Umbilical cord (tissue), 2 donors: ENCODE results near the gene LY6G6C. TPM values are rescaled to one million over a fixed set of nuclear protein-coding genes. Genes with fewer than 3 reads are reported as not detected.

Experiments used
- DNase-seq: peaks from one replicate; pipeline ENCODE4 v3.0.0-alpha.2; 2015; ENCODE audit warnings: low spot score
- total RNA-seq: library from RNA; depleted of rRNA; stranded (reverse); fragments of >200 nt; gene quantifications from one replicate; pipeline ENCODE4 v1.2.3, GENCODE V29; 2014; ENCODE audit warnings: low replicate concordance; ENCODE audit not compliant: insufficient read depth

The LY6G6C gene
- total RNA-seq = 3.1 TPM

- DNase-seq = no peak
Measured at GRCh38 chr6:31721351-31722020, at the start of gene LY6G6C. TSS of gene LY6G6C (minus strand) at chr6:31721746. CDS start at chr6:31721679, 67 bp downstream.

GRCh38 chr6:31770860-31771259 lies 49.3 kb upstream of the LY6G6C start:
- DNase-seq = no peak

DNA sequence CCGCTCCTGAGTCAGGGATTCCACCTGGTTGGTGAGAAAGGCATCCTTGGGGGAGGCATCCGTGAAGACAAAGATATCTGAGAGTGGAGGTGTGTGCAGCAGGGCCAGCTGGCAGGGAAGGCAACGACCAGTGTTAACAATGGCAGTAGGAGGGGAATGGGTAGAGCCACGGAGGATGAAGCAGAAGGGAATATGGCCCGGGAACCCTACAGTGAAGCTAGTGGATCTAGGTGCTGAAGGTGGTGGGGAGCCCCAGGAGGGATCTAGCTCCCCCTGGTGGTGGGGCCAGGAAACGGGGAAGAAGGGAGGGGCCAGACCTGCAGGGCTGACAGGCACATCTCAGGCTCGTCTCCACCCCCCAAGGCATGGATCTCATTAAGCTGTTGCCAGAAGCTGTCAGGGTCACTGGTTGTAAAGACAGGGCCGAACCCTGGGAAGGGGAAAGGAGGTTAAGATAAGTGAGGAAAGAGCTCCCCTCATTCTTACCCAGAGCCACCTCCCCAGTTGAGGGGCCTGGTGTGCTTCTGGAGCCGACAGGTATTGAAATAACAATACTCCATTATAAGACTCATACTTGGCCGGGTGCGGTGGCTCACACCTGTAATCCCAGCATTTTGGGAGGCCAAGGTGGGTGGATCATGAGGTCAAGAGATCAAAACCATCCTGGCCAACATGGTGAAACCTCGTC lies 48.3 kb upstream of the LY6G6C start:
- no peak for DNase-seq

DNA sequence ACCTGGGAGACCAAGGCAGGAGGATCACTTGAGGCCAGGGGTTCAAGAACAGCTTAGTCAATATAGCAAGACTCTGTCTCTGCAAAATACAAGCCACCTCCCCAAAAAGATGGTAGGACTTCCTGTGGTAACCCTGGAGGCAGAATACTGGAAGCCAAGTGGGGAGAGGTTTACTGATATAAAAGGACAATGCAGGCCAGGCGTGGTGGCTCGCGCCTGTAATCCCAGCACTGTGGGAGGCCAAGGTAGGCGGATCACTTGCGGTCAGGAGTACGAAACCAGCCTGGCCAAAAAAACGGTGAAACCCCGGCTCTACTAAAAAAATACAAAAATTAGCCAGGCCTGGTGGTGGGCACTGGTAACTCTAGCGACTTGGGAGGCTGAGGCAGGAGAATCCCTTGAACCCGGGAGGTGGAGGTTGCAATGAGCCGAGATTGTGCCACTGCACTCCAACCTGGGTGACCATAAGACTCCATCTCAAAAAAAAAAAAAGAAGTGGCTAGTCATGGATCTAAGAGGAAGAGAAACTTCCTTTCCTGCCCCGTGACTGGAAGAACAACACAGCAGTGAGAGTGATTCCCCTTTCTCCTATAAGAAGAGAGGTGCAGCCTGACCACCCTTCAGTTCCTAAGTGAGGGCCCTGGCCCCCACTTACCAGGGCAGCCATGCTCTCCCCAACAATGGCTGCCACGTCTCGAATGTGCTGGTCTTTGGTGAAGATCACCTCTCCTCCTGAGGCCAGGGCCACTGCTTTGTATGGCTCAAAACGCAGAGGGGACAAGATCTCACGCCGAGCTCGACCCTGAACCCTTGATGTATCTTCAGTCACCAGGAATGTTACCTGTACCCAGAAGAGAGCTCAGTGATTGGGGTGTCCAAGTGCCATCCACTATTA lies 47.1 kb upstream of the LY6G6C start:
- DNase-seq = no peak

DNA sequence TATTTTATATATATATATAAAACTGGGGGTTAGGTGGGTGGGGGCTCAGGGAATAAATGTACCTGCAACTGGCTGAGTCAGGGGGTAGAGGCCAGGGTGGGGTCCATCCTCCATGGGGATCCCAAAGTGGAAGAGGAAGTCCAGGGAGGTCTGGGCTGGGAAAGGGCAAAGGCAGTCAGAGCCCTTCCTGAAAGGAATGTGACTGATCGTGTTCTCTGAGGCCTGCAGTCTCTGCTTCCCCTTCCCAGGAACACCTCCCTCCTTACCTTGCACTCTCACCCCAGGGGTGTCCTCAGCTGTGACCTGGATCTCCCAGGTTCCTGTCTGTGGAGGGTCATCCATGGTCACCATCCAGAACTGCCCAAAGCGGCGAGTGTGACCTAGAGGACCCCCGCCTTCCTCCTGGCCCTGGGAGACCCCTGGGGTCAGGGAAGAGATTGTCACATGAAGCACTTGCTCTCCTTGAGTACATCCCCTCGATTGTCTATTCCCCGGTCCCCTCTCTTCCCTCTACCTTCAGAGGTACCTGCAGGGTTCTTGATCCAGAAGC lies 45.6 kb upstream of the LY6G6C start:
- no peak for DNase-seq

DNA sequence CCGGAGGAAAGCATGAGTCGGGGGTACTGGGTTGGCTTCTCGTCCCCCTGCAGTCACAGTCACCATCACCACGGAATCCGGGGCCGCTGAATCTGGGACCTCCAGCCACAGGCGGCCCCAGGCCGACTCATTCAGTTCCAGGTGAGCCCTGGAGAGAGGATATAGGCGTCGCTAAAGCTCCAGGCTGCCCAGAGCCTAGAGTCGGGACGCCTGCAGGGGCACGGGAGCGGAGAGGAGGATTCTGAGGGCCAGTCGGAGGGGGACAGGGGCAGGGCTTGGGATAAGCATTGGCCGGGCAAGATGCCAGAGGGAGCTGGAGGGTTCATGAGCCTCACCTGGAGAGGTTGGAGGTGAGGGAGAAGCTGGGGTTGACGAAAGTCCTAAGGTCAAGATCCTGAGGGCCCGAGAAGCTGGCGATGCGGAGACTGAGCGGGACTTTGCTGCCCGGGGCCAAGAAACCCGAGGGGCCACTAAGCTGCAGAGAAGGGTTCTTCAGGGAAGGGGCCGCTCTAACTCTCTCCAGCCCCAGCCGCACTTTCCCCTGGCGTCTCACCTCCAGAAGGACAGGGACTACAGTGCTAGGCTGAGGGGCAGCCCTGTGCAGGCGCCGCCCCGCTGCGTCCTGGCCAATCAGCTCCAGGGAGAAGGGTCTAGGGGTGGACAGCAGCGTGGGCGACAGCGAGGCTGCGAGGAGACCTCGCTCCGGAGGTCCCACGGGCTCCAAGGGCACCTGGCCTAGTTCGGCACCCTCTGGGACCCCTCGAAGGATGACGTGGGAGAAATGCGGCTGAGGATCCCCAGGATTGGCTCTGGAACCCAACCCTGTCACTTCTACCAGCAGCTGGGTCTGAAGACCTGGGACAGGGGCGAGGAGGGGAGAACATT lies 44.6 kb upstream of the LY6G6C start:
- DNase-seq = peak; percentile 44

DNA sequence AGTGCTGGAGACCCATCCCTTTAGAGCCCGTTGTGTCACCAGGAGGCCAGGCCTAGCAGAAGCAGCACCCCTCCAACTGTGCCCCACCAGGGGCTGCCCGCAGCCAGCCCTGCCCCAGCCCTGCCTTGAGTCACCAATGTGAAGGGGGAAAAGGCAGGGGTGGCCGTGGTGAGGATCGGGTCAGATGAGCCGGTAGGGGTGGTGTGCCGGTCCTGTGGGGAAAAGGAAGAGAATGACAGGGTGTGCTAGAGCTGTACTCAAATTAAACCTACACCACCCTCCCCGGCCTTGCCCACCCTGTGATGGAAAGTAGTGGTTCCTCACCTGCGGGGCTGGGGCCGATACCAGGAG lies 44.0 kb upstream of the LY6G6C start:
- DNase-seq = no peak

- peak; percentile 55 for DNase-seq
Measured at GRCh38 chr6:31764198-31764597, 42.7 kb upstream of the LY6G6C start.

- DNase-seq = peak; percentile 88
Measured at GRCh38 chr6:31763619-31763940, 42.0 kb upstream of the LY6G6C start.

GRCh38 chr6:31762878-31763618 lies 41.5 kb upstream of the LY6G6C start:
- peak; percentile 15 for DNase-seq

DNA sequence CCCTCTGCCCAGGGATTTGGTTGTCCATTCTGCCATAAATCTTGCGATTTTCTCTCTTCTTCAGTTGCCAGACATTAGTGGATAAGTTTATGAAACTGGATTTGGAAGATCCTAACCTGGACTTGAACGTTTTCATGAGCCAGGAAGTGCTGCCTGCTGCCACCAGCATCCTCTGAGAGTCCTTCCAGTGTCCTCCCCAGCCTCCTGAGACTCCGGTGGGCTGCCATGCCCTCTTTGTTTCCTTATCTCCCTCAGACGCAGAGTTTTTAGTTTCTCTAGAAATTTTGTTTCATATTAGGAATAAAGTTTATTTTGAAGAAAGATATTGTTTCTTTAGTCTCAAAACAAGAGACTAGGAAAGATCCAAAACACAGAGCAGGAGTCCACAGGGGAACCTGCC lies 40.8 kb upstream of the LY6G6C start, which contains the start of gene SAPCD1:
SAPCD1 (plus strand) TSS at position 301 of the 400 bp plus-strand sequence. CDS start 399 bp downstream, outside the sequence.
- DNase-seq = no peak

DNA sequence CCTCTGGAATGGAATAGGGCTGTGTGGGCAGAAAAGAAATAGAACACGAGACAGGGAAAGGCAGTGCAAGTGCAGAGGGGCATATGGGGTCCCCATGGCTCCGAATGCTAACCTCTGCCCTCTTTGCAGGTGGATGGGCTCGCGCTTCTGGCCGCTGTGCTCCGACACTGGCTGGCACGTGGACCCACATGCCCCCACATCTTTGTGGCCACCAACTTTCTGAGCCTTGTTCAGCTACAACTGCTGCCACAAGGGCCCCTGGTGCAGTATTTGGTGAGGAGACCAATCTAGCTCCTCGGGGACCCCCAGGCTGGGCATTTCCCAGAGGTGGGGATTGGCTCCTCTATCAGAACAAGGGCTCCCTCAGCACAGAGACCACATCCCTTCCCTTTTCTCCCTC lies 39.8 kb upstream of the LY6G6C start:
- no peak for DNase-seq

- no peak for DNase-seq
Measured at GRCh38 chr6:31760790-31761189, 39.2 kb upstream of the LY6G6C start.

DNA sequence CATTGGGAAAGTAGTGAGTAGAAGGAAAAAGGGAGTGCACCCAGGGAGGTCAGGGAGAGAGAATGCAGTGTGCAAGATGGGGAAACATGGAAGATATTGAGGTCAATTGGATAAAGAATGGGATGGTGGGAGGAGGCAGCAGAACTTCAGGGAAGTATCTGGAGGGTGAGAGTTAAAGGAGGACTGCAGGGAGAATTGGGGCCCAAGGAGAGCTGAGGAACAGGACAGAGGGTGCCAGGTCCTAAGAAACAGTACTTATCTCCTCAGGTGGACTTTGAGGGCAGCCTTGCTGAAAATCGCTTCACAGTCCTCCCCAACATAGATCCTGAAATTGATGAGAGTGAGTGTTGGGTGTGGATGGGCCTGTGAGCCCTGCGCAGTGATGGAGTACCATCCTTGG lies 36.7 kb upstream of the LY6G6C start:
- DNase-seq = no peak

GRCh38 chr6:31752739-31753319 lies 31.3 kb upstream of the LY6G6C start:
- DNase-seq = no peak

DNA sequence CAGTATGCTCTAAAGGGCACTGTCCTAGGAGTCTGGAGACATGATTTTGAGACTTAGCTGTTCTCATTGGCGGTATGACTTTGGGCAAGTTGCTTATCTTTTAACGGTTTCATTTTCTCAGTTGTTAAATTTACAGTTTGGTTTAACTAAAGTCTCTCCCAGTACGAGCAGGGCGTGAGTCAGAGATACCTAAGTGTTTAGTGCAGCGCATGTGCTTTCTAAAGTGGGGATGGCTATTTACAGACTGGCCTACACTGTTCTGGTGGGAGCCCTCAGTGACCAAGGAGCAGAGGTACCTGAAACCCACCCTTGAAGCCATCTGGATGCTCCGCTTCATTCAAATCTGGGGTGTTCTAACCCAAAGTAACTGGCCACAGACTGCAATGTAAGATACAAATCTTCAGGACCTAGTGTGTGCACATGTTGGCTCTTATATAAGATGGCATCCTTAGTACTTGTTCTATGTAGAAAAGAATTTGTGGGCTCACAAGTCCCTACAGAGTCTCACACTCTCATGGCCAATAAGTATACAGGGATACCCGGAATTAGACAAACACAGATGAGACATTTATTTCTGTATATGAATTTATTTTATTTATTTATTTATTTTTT lies 29.0 kb upstream of the LY6G6C start:
- DNase-seq = no peak

DNA sequence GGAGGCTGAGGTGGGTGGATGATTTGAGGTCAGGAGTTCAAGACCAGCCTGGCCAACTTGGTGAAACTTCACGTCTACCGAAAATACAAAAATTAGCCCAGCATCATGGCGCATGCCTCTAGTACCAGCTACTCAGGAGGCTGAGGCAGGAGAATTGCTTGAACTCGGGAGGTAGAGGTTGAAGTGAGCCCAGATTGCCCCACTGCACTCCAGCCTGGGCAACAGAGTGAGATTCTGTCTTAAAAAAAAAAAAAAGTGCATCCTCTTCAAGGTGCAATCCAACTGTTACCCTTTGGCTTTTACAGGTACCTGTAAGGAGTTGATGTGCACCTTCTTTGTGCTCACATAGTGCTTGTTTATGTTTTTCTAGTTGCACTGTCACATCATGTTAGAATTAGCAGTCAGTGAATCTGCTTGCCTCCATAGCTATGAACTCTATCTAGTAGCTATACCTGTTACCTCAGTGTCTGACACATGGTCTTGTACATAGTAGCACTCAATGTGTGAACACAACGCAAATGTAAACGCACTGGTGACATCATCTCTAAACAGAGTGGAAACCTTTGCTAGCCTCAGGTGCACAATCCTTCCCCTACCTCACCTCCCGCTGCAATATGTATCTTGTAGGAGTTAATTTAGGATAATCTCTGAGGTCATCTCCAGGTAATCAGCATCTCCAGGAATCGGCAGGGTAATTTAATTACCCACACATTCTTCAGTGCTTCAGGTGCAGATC lies 27.9 kb upstream of the LY6G6C start:
- no peak for DNase-seq

GRCh38 chr6:31744422-31744821 lies 22.9 kb upstream of the LY6G6C start:
- no peak for DNase-seq

DNA sequence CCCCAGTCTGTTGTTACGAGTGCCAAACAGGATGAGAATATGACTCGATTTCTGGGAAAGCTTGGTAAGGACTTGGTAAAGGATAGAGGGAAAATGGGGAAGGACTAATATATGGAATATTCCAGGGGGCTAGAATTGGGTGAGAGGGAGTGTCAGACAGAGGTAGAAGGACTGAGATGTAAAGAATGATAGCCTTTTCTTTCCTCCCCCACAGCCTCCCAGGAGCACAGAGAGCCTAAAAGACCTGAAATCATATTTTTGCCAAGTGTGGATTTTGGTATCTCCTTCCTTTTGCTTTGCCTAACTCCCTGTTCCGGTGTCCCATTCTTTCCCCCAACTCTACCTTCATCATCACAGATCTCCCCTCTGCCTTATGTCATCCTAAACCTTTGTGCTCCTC lies 21.3 kb upstream of the LY6G6C start:
- no peak for DNase-seq
